Stimulated activated CD4-positive, alpha-beta T cell treated with anti-CD3 and anti-CD28 coated beads, Interleukin-15, amount 100 ng/mL, for 1 hour (primary cell): ENCODE measurements around the gene DCLK1.

Source experiments
- DNase-seq, 2 donors: peaks; one replicate each; pipeline ENCODE4 v3.0.0-alpha.2; 2020; ENCODE audit warnings: low read depth in 1 of 2, low spot score in 1 of 2

The DCLK1 gene

GRCh38 chr13:36051082-36051481 is 80.1 kb downstream of the DCLK1 start:
- DNase-seq: no peak

GRCh38 chr13:36046672-36047071 is 84.5 kb downstream of the DCLK1 start:
- no peak for DNase-seq

- DNase-seq: no peak
These were observed 92.2 kb downstream of the DCLK1 start for GRCh38 chr13:36038785-36039555.

- DNase-seq: no peak
These were observed 98.1 kb downstream of the DCLK1 start for GRCh38 chr13:36033035-36033434.

GRCh38 chr13:36031490-36031889 is 99.7 kb downstream of the DCLK1 start:
- no peak for DNase-seq

GRCh38 chr13:36030670-36031331 is 100.4 kb downstream of the DCLK1 start:
- no peak for DNase-seq

GRCh38 chr13:36029166-36029565 is 102.0 kb downstream of the DCLK1 start:
- DNase-seq: no peak

- no peak for DNase-seq
These were observed 102.7 kb downstream of the DCLK1 start for GRCh38 chr13:36028359-36029025.

- DNase-seq: no peak
These were observed 104.7 kb downstream of the DCLK1 start for GRCh38 chr13:36026531-36026930.

GRCh38 chr13:36014763-36015162 is 116.4 kb downstream of the DCLK1 start:
- no peak for DNase-seq

GRCh38 chr13:36006894-36007675 is 124.1 kb downstream of the DCLK1 start:
- DNase-seq: no peak

- no peak for DNase-seq
These were observed 124.8 kb downstream of the DCLK1 start for GRCh38 chr13:36006347-36006746.

GRCh38 chr13:36001561-36001960 is 129.6 kb downstream of the DCLK1 start:
- no peak for DNase-seq

- no peak for DNase-seq
These were observed 131.2 kb downstream of the DCLK1 start for GRCh38 chr13:36000028-36000427.

- no peak for DNase-seq
These were observed 134.8 kb downstream of the DCLK1 start for GRCh38 chr13:35996360-35996759.

GRCh38 chr13:35995136-35995535 is 136.0 kb downstream of the DCLK1 start:
- DNase-seq: no peak

- DNase-seq: no peak
These were observed 136.8 kb downstream of the DCLK1 start for GRCh38 chr13:35994131-35994966.

- DNase-seq: no peak
These were observed 137.5 kb downstream of the DCLK1 start for GRCh38 chr13:35993686-35994085.

GRCh38 chr13:35992964-35993363 is 138.2 kb downstream of the DCLK1 start:
- DNase-seq: no peak

- DNase-seq: no peak
These were observed 141.0 kb downstream of the DCLK1 start for GRCh38 chr13:35990196-35990595.
